Upper lobe of left lung (tissue), 4 donors: ENCODE data around the gene ENTR1.

Source experiments
- CTCF ChIP-seq, 6 experiments: fragments of 450-650 bp in 4 of 6; fragments of 200-600 bp in 2 of 6; sonication (generic) in 2 of 6; IDR thresholded peaks; one replicate each; pipeline ENCODE4 v1.5.1; 2016 to 2019; ENCODE audit warnings: antibody characterized with exemption in 6 of 6
- EP300 ChIP-seq, 4 donors: sonication (generic); formaldehyde crosslinking; IDR thresholded peaks; one replicate each; pipeline ENCODE4 v1.5.1; 2017; ENCODE audit warnings: antibody characterized with exemption in 4 of 4, control low read depth in 2 of 4
- POLR2A ChIP-seq, 4 donors: fragments of 450-650 bp; IDR thresholded peaks; one replicate each; pipeline ENCODE4 v1.5.1; 2016 to 2017; ENCODE audit warnings: antibody characterized with exemption in 4 of 4, mild to moderate bottlenecking in 2 of 4
- POLR2AphosphoS5 ChIP-seq, 2 donors: sonication (generic); formaldehyde crosslinking; IDR thresholded peaks; one replicate each; pipeline ENCODE4 v1.5.1; 2017; ENCODE audit warnings: antibody characterized with exemption in 2 of 2

- TF ChIP-seq CTCF (IDR thresholded peaks at IDR 0.05) (no peak), POLR2A (IDR thresholded peaks at IDR 0.05) (no peak), EP300 (IDR thresholded peaks at IDR 0.05) (no peak), POLR2AphosphoS5 (IDR thresholded peaks at IDR 0.05) (no peak)
Observed at GRCh38 chr9:136367296-136368145, 42.9 kb downstream of the ENTR1 start.
